CD14-positive monocyte (primary cell): ENCODE data around the gene SH3YL1. TPM values are rescaled to one million over a fixed set of nuclear protein-coding genes. Genes with fewer than 3 reads are reported as not detected.
A peak's percentile ranks its signal among the peaks of the same experiment; 100 is the strongest.

Source experiments
- DNase-seq, 3 donors: peaks; one replicate each; pipeline ENCODE4 v3.0.0-alpha.2; 2011 to 2022
- H2AFZ ChIP-seq: 2 replicates; pipeline ENCODE4 v1.6.0; 2012; ENCODE audit warnings: mild to moderate bottlenecking, low read depth, low read length, inconsistent platforms; ENCODE audit not compliant: insufficient read depth, poor library complexity, severe bottlenecking
- H3K27ac ChIP-seq, 2 donors: 1 replicate in 1 of 2; 2 replicates in 1 of 2; pipeline ENCODE4 v1.5.1; 2012 to 2013; ENCODE audit warnings: low read length in 2 of 2, control low read depth in 1 of 2, inconsistent platforms in 1 of 2, low read depth in 1 of 2, mild to moderate bottlenecking in 1 of 2
- H3K27me3 ChIP-seq, 2 donors: one replicate each; pipeline versions ENCODE4 v1.6.0 to v1.6.1; 2011 to 2013; ENCODE audit warnings: low read length in 2 of 2; ENCODE audit not compliant: control insufficient read depth in 2 of 2, insufficient read depth in 2 of 2
- H3K36me3 ChIP-seq, 2 donors: replicated peaks in 1 of 2; 1 replicate in 1 of 2; 2 replicates in 1 of 2; pipeline versions ENCODE4 v1.5.1 to v1.6.1; 2012 to 2013; ENCODE audit warnings: low read length in 2 of 2, control low read depth in 1 of 2, inconsistent platforms in 1 of 2, mild to moderate bottlenecking in 1 of 2; ENCODE audit not compliant: insufficient read depth in 2 of 2, control insufficient read depth in 1 of 2
- H3K4me1 ChIP-seq, 2 donors: 1 replicate in 1 of 2; 2 replicates in 1 of 2; pipeline versions ENCODE4 v1.5.1 to v1.6.1; 2012 to 2013; ENCODE audit warnings: low read length in 2 of 2, control low read depth in 1 of 2, inconsistent platforms in 1 of 2, mild to moderate bottlenecking in 1 of 2, moderate library complexity in 1 of 2; ENCODE audit not compliant: insufficient read depth in 2 of 2, control insufficient read depth in 1 of 2
- H3K4me2 ChIP-seq: replicated peaks from 2 replicates; pipeline ENCODE3; 2012; ENCODE audit warnings: low read length, moderate library complexity, mild to moderate bottlenecking; ENCODE audit not compliant: poor library complexity, severe bottlenecking; ENCODE audit errors: extremely low read depth
- H3K4me3 ChIP-seq, 3 experiments: fragments of 200-600 bp in 1 of 3; sonication (generic) in 1 of 3; replicated peaks in 1 of 3; 1 replicate in 2 of 3; 2 replicates in 1 of 3; pipeline ENCODE4 v1.5.1; 2011 to 2013; ENCODE audit warnings: low read length in 3 of 3, mild to moderate bottlenecking in 3 of 3, control low read depth in 2 of 3, low read depth in 2 of 3, inconsistent platforms in 1 of 3, moderate library complexity in 1 of 3
- H3K79me2 ChIP-seq: 2 replicates; pipeline ENCODE4 v1.6.0; 2012; ENCODE audit warnings: mild to moderate bottlenecking, control low read depth, inconsistent platforms, low read length, moderate library complexity; ENCODE audit not compliant: insufficient read depth
- H3K9ac ChIP-seq: 2 replicates; pipeline ENCODE4 v1.6.0; 2017; ENCODE audit warnings: low read length, mild to moderate bottlenecking; ENCODE audit not compliant: insufficient read depth, poor library complexity, severe bottlenecking
- H3K9me3 ChIP-seq, 2 donors: replicated peaks in 1 of 2; 1 replicate in 1 of 2; 2 replicates in 1 of 2; pipeline versions ENCODE4 v1.5.1 to v1.6.1; 2012 to 2013; ENCODE audit warnings: low read length in 2 of 2, control low read depth in 1 of 2; ENCODE audit not compliant: control insufficient read depth in 1 of 2, insufficient read depth in 1 of 2
- H4K20me1 ChIP-seq: 2 replicates; pipeline ENCODE4 v1.6.0; 2012; ENCODE audit warnings: mild to moderate bottlenecking, low read length, control low read depth, moderate library complexity; ENCODE audit not compliant: insufficient read depth
- H3K27ac Mint-ChIP-seq, 7 donors: one replicate each; pipeline ENCODE4 v1.8.0; 2020; ENCODE audit warnings: mild to moderate bottlenecking in 7 of 7, mixed read lengths in 7 of 7, moderate library complexity in 6 of 7, inconsistent platforms in 2 of 7
- H3K27me3 Mint-ChIP-seq, 3 donors: one replicate each; pipeline ENCODE4 v1.8.0; 2021 to 2022; ENCODE audit warnings: low read depth in 3 of 3, mild to moderate bottlenecking in 3 of 3, mixed read lengths in 3 of 3, moderate library complexity in 3 of 3, inconsistent platforms in 1 of 3
- H3K36me3 Mint-ChIP-seq, 2 donors: one replicate each; pipeline ENCODE4 v1.8.0; 2020; ENCODE audit warnings: mixed read lengths in 2 of 2, inconsistent platforms in 1 of 2, mild to moderate bottlenecking in 1 of 2
- H3K4me1 Mint-ChIP-seq: one replicate; pipeline ENCODE4 v1.8.0; 2020; ENCODE audit warnings: mild to moderate bottlenecking, mixed read lengths
- H3K4me3 Mint-ChIP-seq, 2 donors: one replicate each; pipeline ENCODE4 v1.8.0; 2020; ENCODE audit warnings: mild to moderate bottlenecking in 2 of 2, mixed read lengths in 2 of 2, moderate library complexity in 1 of 2
- H3K9me3 Mint-ChIP-seq, 7 donors: one replicate each; pipeline ENCODE4 v1.8.0; 2020 to 2022; ENCODE audit warnings: mixed read lengths in 7 of 7, mild to moderate bottlenecking in 6 of 7, moderate library complexity in 6 of 7, inconsistent platforms in 2 of 7
- WGBS: methylation state at CpG from one replicate; pipeline ENCODE4 v1.1.5; 2013; ENCODE audit warnings: missing lambda C conversion rate; ENCODE audit not compliant: insufficient coverage; 5-methylcytosine and 5-hydroxymethylcytosine counted together
- intact Hi-C, 2 donors: fragments of 100-400 bp; cut with micrococcal nuclease; formaldehyde crosslinking; loops; one replicate each; pipeline versions ENCODE4 v1.15.0 to v1.15.1; 2023
- polyA plus RNA-seq, 3 donors: library from polyadenylated mRNA; depleted of rRNA in 1 of 3; unstranded in 2 of 3; stranded (reverse) in 1 of 3; fragments of 300-500 nt in 2 of 3; fragments of >200 nt in 1 of 3; fragmentation: Illumina TruSeq in 2 of 3; gene quantifications; 1 replicate in 2 of 3; 2 replicates in 1 of 3; pipeline ENCODE4 v1.2.3, GENCODE V29; 2012 to 2021
- TF ChIP-seq, protein P1 (sequence below): fragments of 200-600 bp; IDR thresholded peaks from one replicate; pipeline ENCODE4 v1.8.0; 2022; ENCODE audit warnings: antibody characterized with exemption, mild to moderate bottlenecking

Gene SH3YL1
- polyA plus RNA-seq, 3 donors, result 2.4 to 11.7 (median 4.0) TPM

DNA sequence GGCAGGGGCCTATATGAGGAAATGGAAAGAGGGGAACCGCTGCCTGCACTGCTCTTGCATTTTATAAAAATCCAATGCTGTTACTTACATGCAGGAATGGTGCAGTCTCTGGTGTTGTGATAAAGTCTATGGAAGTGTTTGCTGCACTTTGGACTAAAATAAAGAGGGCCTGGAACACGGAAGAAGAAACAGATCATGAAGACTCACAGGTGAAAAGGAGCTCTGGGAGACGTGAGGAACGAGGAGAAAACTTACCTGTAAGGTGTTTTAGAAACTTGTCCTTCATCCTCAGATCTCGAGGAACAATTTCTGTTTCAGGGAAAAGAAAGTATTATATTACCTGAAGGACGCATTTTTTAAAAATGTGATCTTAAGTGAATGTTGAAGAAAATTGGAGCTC lies 22.2 kb upstream of the SH3YL1 start:
- Histone ChIP-seq H4K20me1 (no peaks in the 10 kb centered on the region), H3K27ac (no peak overlapping the region), H3K79me2 (no peaks in the 10 kb centered on the region), H3K4me1 (peaks cover 0 to 13% of the 10 kb centered on the region in 2 donors), H3K9me3 (peaks cover 0 to 20% of the 10 kb centered on the region in 2 donors), H3K4me3 (no peak overlapping the region), H3K4me2 (no peak overlapping the region), H2AFZ (no peak overlapping the region), H3K36me3 (peaks cover 12 to 13% of the 10 kb centered on the region in 2 donors), H3K9ac (no peak overlapping the region), H3K27me3 (peaks cover 38 to 51% of the 10 kb centered on the region in 2 donors)
- H3K27me3 Mint-ChIP-seq, result peaks cover 39 to 57% (median 39%) of the 10 kb centered on the region in 3 donors
- peak overlapping the region in 1 of 2 donors; percentile 62 for H3K4me3 Mint-ChIP-seq
- no peak for DNase-seq
- no peak overlapping the region for H3K27ac Mint-ChIP-seq
- H3K9me3 Mint-ChIP-seq, result peaks cover 0 to 5% (median 0%) of the 10 kb centered on the region in 7 donors
- 100% methylated on average over 4 of the region's 6 CpGs for WGBS
- intact Hi-C loops, result loop anchor here in 1 of 2 donors (5.0 kb wide), 1 partner anchor 179 kb away; no protein-coding TSS in a partner anchor
- H3K4me1 Mint-ChIP-seq, result peaks cover 8% of the 10 kb centered on the region
- TF ChIP-seq, protein P1, sequence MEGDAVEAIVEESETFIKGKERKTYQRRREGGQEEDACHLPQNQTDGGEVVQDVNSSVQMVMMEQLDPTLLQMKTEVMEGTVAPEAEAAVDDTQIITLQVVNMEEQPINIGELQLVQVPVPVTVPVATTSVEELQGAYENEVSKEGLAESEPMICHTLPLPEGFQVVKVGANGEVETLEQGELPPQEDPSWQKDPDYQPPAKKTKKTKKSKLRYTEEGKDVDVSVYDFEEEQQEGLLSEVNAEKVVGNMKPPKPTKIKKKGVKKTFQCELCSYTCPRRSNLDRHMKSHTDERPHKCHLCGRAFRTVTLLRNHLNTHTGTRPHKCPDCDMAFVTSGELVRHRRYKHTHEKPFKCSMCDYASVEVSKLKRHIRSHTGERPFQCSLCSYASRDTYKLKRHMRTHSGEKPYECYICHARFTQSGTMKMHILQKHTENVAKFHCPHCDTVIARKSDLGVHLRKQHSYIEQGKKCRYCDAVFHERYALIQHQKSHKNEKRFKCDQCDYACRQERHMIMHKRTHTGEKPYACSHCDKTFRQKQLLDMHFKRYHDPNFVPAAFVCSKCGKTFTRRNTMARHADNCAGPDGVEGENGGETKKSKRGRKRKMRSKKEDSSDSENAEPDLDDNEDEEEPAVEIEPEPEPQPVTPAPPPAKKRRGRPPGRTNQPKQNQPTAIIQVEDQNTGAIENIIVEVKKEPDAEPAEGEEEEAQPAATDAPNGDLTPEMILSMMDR, result no peak
- peaks cover 20 to 24% of the 10 kb centered on the region in 2 donors for H3K36me3 Mint-ChIP-seq

DNA sequence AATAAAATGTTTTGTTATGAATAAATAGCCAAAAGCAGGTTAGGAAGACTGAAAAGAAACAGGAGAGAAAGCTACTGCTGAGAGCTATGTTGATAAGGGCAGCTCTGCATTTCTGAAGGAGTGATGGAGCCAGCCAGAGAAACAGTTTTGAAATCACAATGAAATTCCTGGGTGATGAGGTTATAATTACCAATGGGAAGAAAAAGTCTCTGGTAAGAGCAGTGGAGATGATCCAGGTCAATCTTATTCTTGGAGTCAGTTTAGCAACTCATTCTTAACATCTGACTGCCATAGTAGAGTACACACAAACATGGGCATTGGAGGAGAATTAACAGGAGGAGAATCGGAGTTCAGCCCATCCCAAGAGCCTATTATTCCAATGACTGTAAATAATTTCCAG lies 21.7 kb upstream of the SH3YL1 start:
- H3K9me3 Mint-ChIP-seq, result peaks cover 0 to 5% (median 0%) of the 10 kb centered on the region in 7 donors
- H2AFZ ChIP-seq, result no peak overlapping the region
- H3K27ac ChIP-seq, result no peak overlapping the region
- TF ChIP-seq, protein P1, result no peak
- no peaks in the 10 kb centered on the region for H4K20me1 ChIP-seq
- peaks cover 0 to 20% of the 10 kb centered on the region in 2 donors for H3K9me3 ChIP-seq
- no peak for DNase-seq
- peaks cover 34 to 46% of the 10 kb centered on the region in 2 donors for H3K27me3 ChIP-seq
- H3K4me3 ChIP-seq, result no peak overlapping the region
- peaks cover 0 to 13% of the 10 kb centered on the region in 2 donors for H3K4me1 ChIP-seq
- no peak overlapping the region for H3K4me2 ChIP-seq
- peaks cover 8% of the 10 kb centered on the region for H3K4me1 Mint-ChIP-seq
- no CpG with 5 or more reads among the region's 1 CpG for WGBS
- H3K27me3 Mint-ChIP-seq, result peaks cover 34 to 52% (median 34%) of the 10 kb centered on the region in 3 donors
- intact Hi-C loops, result loop anchor here in 1 of 2 donors (5.0 kb wide), 1 partner anchor 178 kb away; no protein-coding TSS in a partner anchor
- no peak overlapping the region for H3K9ac ChIP-seq
- peaks cover 16 to 18% of the 10 kb centered on the region in 2 donors for H3K36me3 ChIP-seq
- no peaks in the 10 kb centered on the region for H3K79me2 ChIP-seq
- H3K27ac Mint-ChIP-seq, result no peak overlapping the region
- H3K4me3 Mint-ChIP-seq, result peak overlapping the region in 1 of 2 donors; percentile 36
- H3K36me3 Mint-ChIP-seq, result peaks cover 25 to 29% of the 10 kb centered on the region in 2 donors
